ENCODE data around the gene ARHGAP24.

- no peak for TF ChIP-seq CTCF (IDR thresholded peaks at IDR 0.05 in 2 of 3, conservative IDR thresholded peaks at IDR 0.05 in 1 of 3; ENCODE audit: borderline replicate concordance in 1 of 3, insufficient read depth in 1 of 3, low read depth in 2 of 3, low read length in 2 of 3)
- no peak for TF ChIP-seq POLR2AphosphoS5 (IDR thresholded peaks at IDR 0.05; ENCODE audit: low read depth, low read length)
- no peak for TF ChIP-seq EZH2 (IDR thresholded peaks at IDR 0.05)
- no peak for TF ChIP-seq SIN3A (IDR thresholded peaks at IDR 0.05; ENCODE audit: low read depth)
- no peak for TF ChIP-seq POLR2A (IDR thresholded peaks at IDR 0.05; ENCODE audit: borderline replicate concordance, extremely low read depth, insufficient read depth, insufficient read length)
- no peak for TF ChIP-seq ELF1 (IDR thresholded peaks at IDR 0.05; ENCODE audit: borderline replicate concordance, low read depth)
- no peak for TF ChIP-seq YY1 (IDR thresholded peaks at IDR 0.05; ENCODE audit: extremely low read depth, insufficient replicate concordance, low read depth, low read length)
- TF ChIP-seq CBX3 (IDR thresholded peaks at IDR 0.05; ENCODE audit: low read depth) = no peak
These were observed 560.7 kb downstream of the ARHGAP24 start for GRCh38 chr4:86035688-86036087.
